Stimulated activated naive CD8-positive, alpha-beta T cell treated with anti-CD3 and anti-CD28 coated beads, Interleukin-15, Interleukin-2, amounts not matched to agents 100 U/mL and 50 U/mL, for 24 hours (primary cell): ENCODE data around the gene PTGDR2.
A peak's percentile ranks its signal among the peaks of the same experiment; 100 is the strongest.

ENCODE experiments used
- ATAC-seq: fragments of 150-1000 bp; cut with Tn5 transposase; one replicate; pipeline ENCODE4 v1.10.0; 2021
- DNase-seq: peaks from one replicate; pipeline ENCODE4 v3.0.0; 2021

Gene PTGDR2

GRCh38 chr11:60874421-60875365, 18.9 kb upstream of the PTGDR2 start:
- DNase-seq (no peak), ATAC-seq (no peak)

GRCh38 chr11:60873533-60873932, 17.8 kb upstream of the PTGDR2 start:
- ATAC-seq: no peak
- no peak for DNase-seq

- DNase-seq (no peak), ATAC-seq (no peak)
Observed at GRCh38 chr11:60872961-60873524, 17.3 kb upstream of the PTGDR2 start.

GRCh38 chr11:60872124-60872960, 16.6 kb upstream of the PTGDR2 start:
- ATAC-seq (no peak), DNase-seq (no peak)

- DNase-seq (no peak), ATAC-seq (peak; percentile 17)
Observed at GRCh38 chr11:60871378-60872061, 15.8 kb upstream of the PTGDR2 start.

GRCh38 chr11:60870733-60871377, 15.1 kb upstream of the PTGDR2 start:
- no peak for DNase-seq
- peak; percentile 57 for ATAC-seq

GRCh38 chr11:60870276-60870675, 14.5 kb upstream of the PTGDR2 start:
- ATAC-seq (no peak), DNase-seq (no peak)

GRCh38 chr11:60869451-60869825, 13.7 kb upstream of the PTGDR2 start:
- ATAC-seq: no peak
- no peak for DNase-seq

- DNase-seq: no peak
- ATAC-seq: no peak
Observed at GRCh38 chr11:60868682-60869450, 13.1 kb upstream of the PTGDR2 start.

- no peak for ATAC-seq
- DNase-seq: no peak
Observed at GRCh38 chr11:60867871-60868681, 12.3 kb upstream of the PTGDR2 start.

- no peak for DNase-seq
- no peak for ATAC-seq
Observed at GRCh38 chr11:60866911-60867870, 11.4 kb upstream of the PTGDR2 start, which contains the start of gene ZP1. Gene ZP1 (plus strand): TSS chr11:60867542. CDS start chr11:60867562, 20 bp downstream.

GRCh38 chr11:60864856-60865513, 9.2 kb upstream of the PTGDR2 start:
- DNase-seq (no peak), ATAC-seq (no peak)

GRCh38 chr11:60863550-60864521, 8.1 kb upstream of the PTGDR2 start:
- no peak for ATAC-seq
- no peak for DNase-seq

GRCh38 chr11:60862171-60862570, 6.4 kb upstream of the PTGDR2 start:
- DNase-seq (no peak), ATAC-seq (no peak)

- DNase-seq: no peak
- no peak for ATAC-seq
Observed at GRCh38 chr11:60860943-60861342, 5.2 kb upstream of the PTGDR2 start.

- no peak for DNase-seq
- ATAC-seq: no peak
Observed at GRCh38 chr11:60859616-60860250, 4.0 kb upstream of the PTGDR2 start.
